ENCODE results near the gene CDC14C.
"Not testable (repeated sequence)": the region's sequence is repeated elsewhere in the genome, so short reads cannot be mapped to it uniquely, and the experiment has no call there.

The CDC14C gene

DNA sequence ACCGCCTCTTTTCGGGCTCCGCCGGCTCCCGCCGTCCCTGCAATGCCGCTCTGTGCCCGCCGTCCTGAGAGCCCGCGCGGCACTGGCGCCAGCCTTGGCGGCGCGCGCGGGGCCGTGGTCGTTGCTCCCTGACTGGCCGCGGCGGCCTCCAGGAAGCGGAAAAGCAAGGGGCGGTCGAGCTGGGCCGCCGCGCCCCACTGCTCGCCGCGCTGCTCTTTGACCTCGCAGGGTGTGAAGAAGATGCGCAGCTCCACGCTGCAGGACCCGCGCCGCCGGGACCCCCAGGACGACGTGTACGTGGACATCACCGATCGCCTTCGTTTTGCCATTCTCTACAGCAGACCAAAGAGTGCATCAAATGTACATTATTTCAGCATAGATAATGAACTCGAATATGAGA, at the start of gene CDC14C:
Gene CDC14C, plus strand, starts transcription at position 115 of the 400 bp plus-strand sequence. Its CDS starts 126 bp downstream, at position 241.
- DNase-seq: no peak

GRCh38 chr7:48875045-48875916, 49.1 kb upstream of the CDC14C start:
- peak in 1 of 2 experiments; percentile 1 for DNase-seq

DNA sequence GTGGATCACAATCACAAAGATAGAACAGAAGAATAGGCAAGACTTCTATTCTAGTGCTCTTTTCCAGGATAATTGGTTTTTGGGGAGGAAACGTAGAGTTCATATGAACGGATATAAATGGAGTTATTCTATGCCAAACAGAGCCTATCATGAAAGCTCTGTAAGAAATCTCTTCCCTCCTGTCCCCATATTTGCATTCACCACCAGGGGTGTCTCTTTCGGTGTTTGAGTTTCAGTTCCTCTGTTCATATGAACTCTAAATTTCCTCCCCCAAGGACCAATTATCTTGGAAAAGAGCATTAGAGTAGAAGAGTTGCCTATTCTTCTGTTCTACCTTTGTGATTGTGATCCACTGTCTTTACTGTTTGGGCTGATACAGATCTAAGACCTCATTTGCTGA, 48.3 kb upstream of the CDC14C start:
- DNase-seq: no peak

DNA sequence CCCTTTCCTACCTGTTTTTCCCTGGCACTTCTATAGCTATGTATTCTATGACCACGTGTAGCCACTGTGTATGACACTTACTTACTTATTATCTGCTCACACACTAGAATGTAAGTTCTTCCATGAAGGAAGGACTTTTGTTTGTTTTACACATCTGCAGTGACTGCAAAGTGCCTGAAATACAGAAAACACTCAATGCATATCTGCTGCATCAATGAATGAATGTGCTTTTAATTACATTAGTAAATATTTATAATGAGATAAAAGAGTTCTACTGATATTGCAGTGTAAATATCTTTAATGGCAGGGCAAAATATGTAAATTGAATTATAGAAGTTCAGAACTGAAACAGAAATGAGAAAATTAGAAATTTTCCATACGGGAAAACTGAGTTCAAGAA, 43.5 kb upstream of the CDC14C start:
- no peak for DNase-seq

DNA sequence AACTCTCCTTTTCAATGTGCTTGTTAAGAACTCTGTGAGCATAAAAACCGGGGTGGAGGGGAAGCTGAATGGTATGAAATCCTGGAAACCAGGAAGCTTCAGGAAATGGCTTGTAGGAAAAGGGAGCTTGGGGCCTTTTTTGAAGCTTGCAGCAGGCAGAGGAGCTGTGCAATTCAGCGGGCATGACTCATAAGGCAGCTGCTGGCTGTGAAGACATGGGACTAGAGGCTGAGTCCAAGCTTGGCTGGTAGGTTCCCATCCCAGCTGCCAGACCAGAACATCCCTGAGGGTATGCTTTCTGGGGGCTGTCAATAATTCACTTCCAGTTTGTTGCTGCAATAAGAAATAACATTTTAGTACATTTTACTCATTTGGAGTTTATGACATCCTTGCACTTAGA, 36.8 kb upstream of the CDC14C start:
- no peak for DNase-seq

DNA sequence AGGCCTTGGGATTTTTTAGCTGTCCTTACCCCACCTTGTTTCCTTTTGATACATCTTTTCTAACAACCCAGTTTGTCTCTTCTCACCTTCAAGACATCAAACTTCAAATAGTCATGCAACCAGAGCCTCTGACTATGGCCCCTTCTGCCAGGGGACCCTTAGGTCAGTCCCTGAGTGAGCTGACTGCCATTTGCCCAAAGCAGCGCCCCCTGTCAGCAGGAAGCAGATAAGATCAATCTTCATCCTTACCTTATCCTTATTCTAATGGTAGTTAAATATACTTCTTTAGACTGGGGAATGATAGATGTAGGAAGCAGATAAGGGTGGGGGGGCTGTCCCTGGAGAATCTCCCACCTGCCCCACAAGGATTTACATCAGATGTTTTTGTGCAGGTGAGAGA, 29.8 kb upstream of the CDC14C start:
- DNase-seq: no peak

DNA sequence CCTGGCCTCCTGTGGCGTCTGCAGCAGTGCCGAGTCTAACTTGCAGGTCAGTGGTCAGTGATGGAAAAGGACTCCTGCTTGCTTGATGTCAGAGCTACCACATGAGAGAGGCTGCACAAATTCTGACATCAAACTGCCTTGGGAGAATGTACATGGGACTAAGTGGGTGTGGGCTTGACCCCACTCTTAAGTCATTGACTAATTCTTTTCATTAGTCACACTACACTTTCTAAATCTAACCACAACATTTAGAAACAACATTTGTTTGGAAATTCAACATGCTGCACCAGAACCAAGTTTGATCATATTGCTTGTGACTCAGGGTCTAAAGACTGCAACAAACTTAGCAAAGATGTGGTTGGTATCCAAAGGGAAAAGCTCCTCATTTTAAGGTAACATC, 24.4 kb upstream of the CDC14C start:
- no peak for DNase-seq

DNA sequence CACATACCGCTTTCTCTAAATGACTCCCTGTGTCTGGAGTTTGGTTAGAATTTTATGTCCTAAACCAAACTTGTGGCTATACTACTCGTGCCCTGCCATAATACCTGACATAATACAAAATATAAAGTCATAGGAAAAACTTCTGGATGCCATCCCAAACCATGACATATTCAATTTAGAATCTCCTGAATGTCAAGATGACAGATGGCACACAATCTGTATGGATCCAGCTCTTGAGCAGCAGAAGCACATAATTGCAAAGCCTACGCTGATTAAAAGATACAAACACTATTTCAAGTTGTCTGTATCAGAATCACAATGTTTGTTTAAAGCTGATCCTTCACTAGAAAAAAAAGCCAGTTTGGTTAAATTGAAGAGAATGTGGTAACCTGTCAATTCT, 22.4 kb upstream of the CDC14C start:
- DNase-seq: no peak

DNA sequence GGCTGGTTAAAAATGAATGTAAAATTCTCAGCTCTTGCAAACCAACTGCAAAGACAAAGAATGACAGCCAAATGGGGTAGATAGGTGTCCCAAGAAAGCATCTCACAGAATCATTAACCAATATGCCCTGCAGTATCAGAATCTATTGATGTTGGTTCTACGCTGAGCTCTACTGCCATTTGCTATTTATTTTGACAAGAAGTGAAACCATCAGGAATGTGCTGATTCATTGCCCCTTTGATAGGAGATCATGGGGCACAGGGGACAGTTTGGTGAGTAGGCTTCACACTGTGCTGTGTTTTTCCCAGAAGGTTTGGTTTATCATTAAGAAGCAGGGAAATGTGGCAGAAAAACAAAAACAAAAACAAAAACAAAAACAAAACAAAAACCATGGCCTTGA, 19.4 kb upstream of the CDC14C start:
- no peak for DNase-seq

DNA sequence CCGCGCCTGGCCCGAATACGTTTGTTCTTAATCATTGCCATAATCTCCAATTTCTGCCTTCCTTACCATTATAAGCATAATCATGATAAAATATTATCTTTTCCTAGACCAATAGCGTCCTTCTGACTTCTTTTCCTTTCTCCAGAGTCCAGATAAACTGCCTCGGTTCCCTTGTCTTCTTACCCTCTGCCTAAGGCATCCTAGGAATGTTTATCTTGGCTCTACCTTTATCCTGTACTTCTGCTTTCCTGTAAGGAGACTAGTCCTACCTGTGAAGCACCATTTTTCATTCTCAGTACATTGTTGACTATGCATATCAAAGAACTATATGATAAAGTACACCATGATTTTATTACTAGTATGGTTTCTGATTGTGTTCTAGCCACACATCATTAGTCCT, 18.7 kb upstream of the CDC14C start:
- DNase-seq: not testable (repeated sequence)

DNA sequence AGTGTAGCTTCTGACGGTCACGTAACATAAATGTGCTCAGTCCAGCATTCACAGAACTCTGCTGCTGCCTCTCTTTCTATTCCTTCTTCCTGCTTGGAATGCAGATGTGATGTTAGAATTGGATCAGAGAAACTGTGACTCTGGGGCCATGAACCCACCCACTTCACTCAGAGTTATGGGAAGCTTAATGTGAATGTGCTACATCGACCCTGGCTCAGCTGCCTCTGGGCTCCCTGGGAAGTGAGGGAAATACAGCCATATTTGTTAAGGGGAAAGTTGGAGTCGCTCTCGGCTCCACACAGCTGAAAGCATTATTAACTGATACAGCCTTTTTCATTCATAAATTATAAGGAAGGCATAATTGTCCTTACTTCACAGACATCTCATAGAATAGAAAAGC, 14.5 kb upstream of the CDC14C start:
- not testable (repeated sequence) for DNase-seq

- DNase-seq: no peak
These were observed 7.1 kb downstream of the CDC14C start for GRCh38 chr7:48931481-48931880.

GRCh38 chr7:48932126-48932910, 8.0 kb downstream of the CDC14C start:
- DNase-seq: no peak

GRCh38 chr7:48933549-48934085, 9.3 kb downstream of the CDC14C start:
- no peak for DNase-seq

DNA sequence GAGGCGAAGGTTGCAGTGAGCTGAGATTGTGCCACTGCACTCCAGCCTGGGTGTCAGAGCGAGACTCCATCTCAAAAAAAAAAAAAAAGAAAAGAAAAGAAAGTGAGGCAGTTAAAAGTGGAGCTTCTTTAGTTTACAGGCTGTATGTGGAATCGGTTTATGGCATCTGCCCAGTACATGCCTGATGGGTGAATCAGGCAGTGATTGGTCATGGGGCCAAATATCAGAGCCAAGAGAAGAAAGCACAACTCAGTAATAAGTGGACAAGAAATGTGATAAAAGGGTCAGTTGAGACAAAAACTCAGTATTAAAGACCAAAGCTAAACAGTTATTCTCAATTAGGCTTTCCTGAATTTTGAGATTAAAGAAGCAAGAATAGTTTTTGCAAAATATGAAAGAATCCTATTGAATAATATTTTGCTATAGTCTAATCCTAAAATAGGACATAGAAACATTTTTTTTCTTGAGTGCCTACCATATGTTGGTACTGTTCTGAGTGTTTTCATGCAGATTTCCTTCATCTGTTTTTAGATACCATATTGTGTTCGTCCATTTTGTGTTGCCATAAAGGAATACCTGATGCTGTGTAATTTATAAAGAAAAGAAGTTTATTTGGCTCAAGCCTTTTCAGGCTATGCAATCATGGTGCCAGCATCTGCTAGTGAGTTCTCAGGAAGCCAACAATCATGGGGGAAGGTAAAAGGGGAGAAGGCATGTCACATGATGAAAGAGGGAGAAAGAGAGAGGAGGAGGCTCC, 14.4 kb downstream of the CDC14C start:
- DNase-seq: no peak

DNA sequence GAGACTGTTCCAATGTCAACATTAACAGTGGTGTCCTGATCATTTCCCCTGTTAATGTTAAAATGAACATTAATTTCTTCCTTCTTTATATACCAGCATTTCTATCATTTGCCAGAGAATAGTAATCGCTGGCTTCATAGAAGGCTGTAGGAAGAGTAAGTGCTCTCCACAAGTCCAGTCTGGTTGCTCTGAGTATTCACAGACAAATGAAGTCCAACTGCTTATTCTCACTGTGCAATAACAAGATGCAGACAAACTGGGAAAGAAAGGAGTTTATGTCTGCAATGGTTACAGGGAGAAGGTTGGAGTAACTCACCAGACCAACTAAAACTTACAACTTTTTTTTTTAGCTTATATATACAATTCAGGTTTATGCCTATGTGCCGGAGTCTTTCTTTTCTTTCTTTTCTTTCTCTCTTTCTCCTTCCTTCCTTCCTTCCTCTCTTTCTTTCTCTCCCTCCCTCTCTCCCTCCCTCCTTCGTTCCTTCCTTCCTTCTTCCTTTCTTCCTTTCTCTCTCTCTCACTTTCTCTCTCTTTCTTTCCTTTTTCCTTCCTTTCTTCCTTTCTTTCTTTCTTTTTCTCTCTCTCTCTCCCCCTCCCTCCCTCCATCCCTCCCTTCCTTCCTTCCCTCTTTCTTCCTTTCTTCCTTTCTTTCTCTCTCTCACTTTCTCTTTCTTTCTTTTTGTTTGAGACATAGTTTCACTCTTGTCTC, 19.1 kb downstream of the CDC14C start:
- DNase-seq: no peak

- DNase-seq: no peak
These were observed 31.6 kb downstream of the CDC14C start for GRCh38 chr7:48955916-48956315.

DNA sequence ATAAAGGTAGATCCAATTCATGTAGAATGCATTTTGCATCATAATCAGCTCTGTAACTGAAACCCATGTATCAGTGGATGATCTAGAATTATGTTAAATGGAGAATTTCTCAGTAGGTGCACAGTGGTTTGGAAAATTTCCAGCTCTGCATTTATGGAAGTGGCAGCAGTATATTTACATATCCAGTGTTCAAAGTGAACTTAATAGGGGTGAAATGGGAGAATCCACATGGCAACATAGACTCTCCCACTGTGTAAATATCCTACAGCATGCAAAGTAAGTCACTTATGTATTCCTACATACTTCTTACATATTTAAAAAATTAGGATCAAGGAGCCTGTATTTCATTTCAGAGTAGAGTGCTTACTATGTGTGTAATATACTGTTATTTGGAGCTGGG, 35.3 kb downstream of the CDC14C start:
- no peak for DNase-seq

- DNase-seq: no peak
These were observed 38.6 kb downstream of the CDC14C start for GRCh38 chr7:48962821-48963505.

DNA sequence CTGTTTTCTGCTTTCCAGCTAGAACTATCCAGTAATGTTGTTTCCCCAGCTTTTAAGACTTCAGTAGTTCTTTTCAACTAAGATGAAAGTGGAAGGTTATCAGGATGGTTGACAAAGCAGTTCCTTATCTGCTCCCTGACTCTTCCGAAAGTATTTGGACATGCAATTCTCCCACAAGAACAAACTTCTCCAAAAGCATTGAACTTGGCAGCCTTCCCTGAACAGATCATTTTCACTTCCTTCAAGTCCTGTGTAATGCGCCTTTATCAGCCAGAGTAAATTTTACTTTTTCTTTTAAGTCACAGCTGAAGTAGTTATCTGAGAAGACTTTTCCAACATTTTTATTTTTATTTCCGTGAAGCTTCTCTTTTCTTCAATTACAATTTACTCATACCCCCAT, 39.7 kb downstream of the CDC14C start:
- no peak for DNase-seq

- no peak for DNase-seq
These were observed 46.8 kb downstream of the CDC14C start for GRCh38 chr7:48971173-48971572.

GRCh38 chr7:48976253-48976652, 51.9 kb downstream of the CDC14C start:
- DNase-seq: no peak

All from SW 1271 (cell line).